Spleen (tissue), 11 donors: ENCODE data around the gene ARHGDIB. TPM values are rescaled to one million over a fixed set of nuclear protein-coding genes. Genes with fewer than 3 reads are reported as not detected.

Experiments used
- DNase-seq: peaks from one replicate; pipeline ENCODE4 v3.0.0-alpha.2; 2020
- H3K27ac ChIP-seq, 8 donors: fragments of 200-600 bp; sonication (generic) in 7 of 8; 1 replicate in 4 of 8; 2 replicates in 4 of 8; pipeline versions ENCODE4 v1.5.0 to v1.8.0; 2016 to 2021; ENCODE audit warnings: inconsistent platforms in 4 of 8, mild to moderate bottlenecking in 4 of 8, moderate library complexity in 1 of 8
- H3K27me3 ChIP-seq, 7 donors: fragments of 200-600 bp; sonication (generic) in 6 of 7; replicated peaks in 1 of 7; 1 replicate in 4 of 7; 2 replicates in 3 of 7; pipeline versions ENCODE4 v1.5.0 to v1.8.0; 2016 to 2021; ENCODE audit warnings: inconsistent platforms in 3 of 7, mild to moderate bottlenecking in 1 of 7
- H3K36me3 ChIP-seq, 6 donors: fragments of 200-600 bp; sonication (generic) in 5 of 6; 1 replicate in 4 of 6; 2 replicates in 2 of 6; pipeline versions ENCODE4 v1.5.0 to v1.8.0; 2016 to 2021; ENCODE audit warnings: inconsistent platforms in 2 of 6
- H3K4me1 ChIP-seq, 6 donors: fragments of 200-600 bp; sonication (generic) in 5 of 6; 1 replicate in 3 of 6; 2 replicates in 3 of 6; pipeline versions ENCODE4 v1.5.0 to v1.8.0; 2016 to 2021; ENCODE audit warnings: inconsistent platforms in 3 of 6
- H3K4me3 ChIP-seq, 8 donors: fragments of 200-600 bp; sonication (generic) in 7 of 8; 1 replicate in 4 of 8; 2 replicates in 4 of 8; pipeline versions ENCODE4 v1.5.0 to v1.8.0; 2016 to 2021; ENCODE audit warnings: inconsistent platforms in 4 of 8, mild to moderate bottlenecking in 4 of 8, moderate library complexity in 2 of 8
- H3K9me3 ChIP-seq, 8 donors: fragments of 200-600 bp; sonication (generic) in 7 of 8; 1 replicate in 4 of 8; 2 replicates in 4 of 8; pipeline versions ENCODE4 v1.5.0 to v1.8.0; 2016 to 2021; ENCODE audit warnings: inconsistent platforms in 4 of 8
- CTCF ChIP-seq, 11 experiments: fragments of 200-600 bp in 7 of 11; fragments of 450-650 bp in 4 of 11; sonication (generic) in 4 of 11; IDR thresholded peaks in 8 of 11; conservative IDR thresholded peaks in 3 of 11; 1 replicate in 7 of 11; 2 replicates in 4 of 11; pipeline versions ENCODE4 v1.4.0 to v1.8.0; 2016 to 2021; ENCODE audit warnings: antibody characterized with exemption in 11 of 11, inconsistent platforms in 4 of 11, mild to moderate bottlenecking in 1 of 11
- POLR2A ChIP-seq, 3 donors: fragments of 450-650 bp; IDR thresholded peaks; one replicate each; pipeline ENCODE4 v1.5.1; 2017; ENCODE audit warnings: antibody characterized with exemption in 3 of 3, mild to moderate bottlenecking in 1 of 3
- POLR2AphosphoS5 ChIP-seq, 3 donors: sonication (generic); formaldehyde crosslinking; IDR thresholded peaks; one replicate each; pipeline ENCODE4 v1.5.1; 2017; ENCODE audit warnings: antibody characterized with exemption in 3 of 3
- WGBS, 5 donors: extraction: QIAGEN DNeasy Blood & Tissue Kit in 3 of 5; methylation state at CpG; one replicate each; pipeline versions ENCODE4 v1.1.5 to v1.1.7; 2013 to 2018; 5-methylcytosine and 5-hydroxymethylcytosine counted together
- intact Hi-C: fragments of 100-400 bp; cut with DNase I; formaldehyde crosslinking; loops from one replicate; pipeline ENCODE4 v1.15.0; 2023; ENCODE audit warnings: low total_unique reads
- polyA plus RNA-seq, 3 donors: library from polyadenylated mRNA; stranded (reverse); fragments of 200-250 nt; gene quantifications; one replicate each; pipeline ENCODE4 v1.2.1, GENCODE V29; 2013
- total RNA-seq, 7 donors: library from RNA; depleted of rRNA in 3 of 7; stranded (reverse); fragments of >200 nt in 3 of 7; fragmentation: NEBNext Ultra II Directional in 4 of 7; extraction: Animal tissue kit (Norgen Biotek cat#: 25700) in 4 of 7; gene quantifications; one replicate each; pipeline versions ENCODE4 v1.1.0 to v1.2.1, GENCODE V29; 2016 to 2021
- donor health status: healthy with polysubstance abuse.
- donor health status: DM: no; HTN: no; CAD: no; lungs with moderate emphysema.
- donor health status: DM: no; HTN: no; CAD: no.
- donor health status: Bipolar disorder and iron deficiency.
- donor health status: healthy.
- donor health status: DM: no; HTN: no; CAD: no.
- donor health status: DM: yes; HTN: yes; CAD: no.

Gene ARHGDIB
- total and polyA plus RNA-seq, 10 donors = 537 to 1,063 (median 786) TPM

GRCh38 chr12:14930299-14930698 is 31.1 kb downstream of the ARHGDIB start:
- peaks cover 0 to 72% (median 8%) of the 10 kb centered on the region in 6 donors for H3K36me3 ChIP-seq
- no peaks in the 10 kb centered on the region for H3K27me3 ChIP-seq
- H3K4me1 ChIP-seq = peaks cover 0 to 7% (median 0%) of the 10 kb centered on the region in 6 donors
- no peak overlapping the region for H3K27ac ChIP-seq
- TF ChIP-seq CTCF (IDR thresholded peaks at IDR 0.05 in 8 of 11, conservative IDR thresholded peaks at IDR 0.05 in 3 of 11) (no peak), POLR2A (IDR thresholded peaks at IDR 0.05) (no peak), POLR2AphosphoS5 (IDR thresholded peaks at IDR 0.05) (no peak)
- H3K9me3 ChIP-seq = no peaks in the 10 kb centered on the region
- no peak for DNase-seq
- intact Hi-C loops = no loop called here
- no peak overlapping the region for H3K4me3 ChIP-seq

- TF ChIP-seq POLR2AphosphoS5 (IDR thresholded peaks at IDR 0.05) = no peak
Measured at GRCh38 chr12:14928931-14929330, 32.5 kb downstream of the ARHGDIB start.

GRCh38 chr12:14927267-14927666 is 34.1 kb downstream of the ARHGDIB start:
- no peak overlapping the region for H3K4me3 ChIP-seq
- H3K9me3 ChIP-seq = peaks cover 0 to under 1% (median 0%) of the 10 kb centered on the region in 8 donors
- H3K4me1 ChIP-seq = no peaks in the 10 kb centered on the region
- no peak for TF ChIP-seq CTCF (IDR thresholded peaks at IDR 0.05 in 8 of 11, conservative IDR thresholded peaks at IDR 0.05 in 3 of 11)
- TF ChIP-seq POLR2AphosphoS5 (IDR thresholded peaks at IDR 0.05) = no peak
- no peak for TF ChIP-seq POLR2A (IDR thresholded peaks at IDR 0.05)
- no peak overlapping the region for H3K27ac ChIP-seq
- 87 to 93% (median 92%) methylated on average over 3 of the region's 3 CpGs for WGBS, 5 donors
- peaks cover 0 to 42% (median 3%) of the 10 kb centered on the region in 6 donors for H3K36me3 ChIP-seq
- intact Hi-C loops = no loop called here
- no peaks in the 10 kb centered on the region for H3K27me3 ChIP-seq
- no peak for DNase-seq

More at GRCh38 chr12:14928931-14929330, 32.5 kb downstream of the ARHGDIB start:
- no peak overlapping the region for H3K4me3 ChIP-seq
- DNase-seq = no peak
- H3K27ac ChIP-seq = no peak overlapping the region
- no peaks in the 10 kb centered on the region for H3K9me3 ChIP-seq
- intact Hi-C loops = no loop called here
- no peaks in the 10 kb centered on the region for H3K27me3 ChIP-seq
- H3K4me1 ChIP-seq = peaks cover 0 to under 1% (median 0%) of the 10 kb centered on the region in 6 donors
- peaks cover 0 to 59% (median 8%) of the 10 kb centered on the region in 6 donors for H3K36me3 ChIP-seq
- 70 to 82% (median 78%) methylated on average over 4 of the region's 4 CpGs for WGBS, 5 donors

GRCh38 chr12:14924541-14924940 is 36.9 kb downstream of the ARHGDIB start:
- no peak overlapping the region for H3K4me3 ChIP-seq
- 89 to 100% (median 96%) methylated on average over 3 of the region's 3 CpGs for WGBS, 5 donors
- peaks cover 0 to 33% (median 1%) of the 10 kb centered on the region in 6 donors for H3K36me3 ChIP-seq
- H3K9me3 ChIP-seq = peaks cover 0 to 4% (median 0%) of the 10 kb centered on the region in 8 donors
- H3K27ac ChIP-seq = no peak overlapping the region
- TF ChIP-seq POLR2A (IDR thresholded peaks at IDR 0.05) (no peak), CTCF (IDR thresholded peaks at IDR 0.05 in 8 of 11, conservative IDR thresholded peaks at IDR 0.05 in 3 of 11) (no peak), POLR2AphosphoS5 (IDR thresholded peaks at IDR 0.05) (no peak)
- H3K4me1 ChIP-seq = peaks cover 0 to 9% (median 0%) of the 10 kb centered on the region in 6 donors
- intact Hi-C loops = no loop called here
- DNase-seq = no peak
- H3K27me3 ChIP-seq = no peaks in the 10 kb centered on the region

- no peak for DNase-seq
- H3K4me3 ChIP-seq = no peak overlapping the region
- 67 to 95% (median 88%) methylated on average over 2 of the region's 2 CpGs for WGBS, 5 donors
- no peak overlapping the region for H3K27ac ChIP-seq
- peaks cover 0 to 35% (median 5%) of the 10 kb centered on the region in 6 donors for H3K36me3 ChIP-seq
- H3K4me1 ChIP-seq = peaks cover 0 to 9% (median 0%) of the 10 kb centered on the region in 6 donors
- H3K9me3 ChIP-seq = peaks cover 0 to 4% (median 0%) of the 10 kb centered on the region in 8 donors
- intact Hi-C loops = no loop called here
- no peak for TF ChIP-seq POLR2AphosphoS5 (IDR thresholded peaks at IDR 0.05)
- TF ChIP-seq CTCF (IDR thresholded peaks at IDR 0.05 in 8 of 11, conservative IDR thresholded peaks at IDR 0.05 in 3 of 11) = no peak
- TF ChIP-seq POLR2A (IDR thresholded peaks at IDR 0.05) = no peak
- H3K27me3 ChIP-seq = no peaks in the 10 kb centered on the region
Measured at GRCh38 chr12:14923944-14924343, 37.5 kb downstream of the ARHGDIB start.
